Astrocyte (in vitro differentiated cells and primary cell): ENCODE data around the gene ANK3.

Experiments used
- CTCF ChIP-seq: IDR thresholded peaks from 2 replicates; pipeline ENCODE4 v1.5.1; 2011; ENCODE audit warnings: low read depth, mild to moderate bottlenecking, inconsistent platforms, low read length, moderate library complexity; ENCODE audit not compliant: insufficient read depth
- EZH2 ChIP-seq: IDR thresholded peaks from 2 replicates; pipeline ENCODE4 v1.6.1; 2012; ENCODE audit warnings: mild to moderate bottlenecking, low read length, inconsistent platforms; ENCODE audit not compliant: insufficient read depth

- TF ChIP-seq CTCF (no peak), EZH2 (no peak)
These were observed 388.9 kb downstream of the ANK3 start for GRCh38 chr10:60000747-60001146.
